Camera-type eye (tissue), 1 donor: ENCODE data around the gene SIGMAR1. TPM values are rescaled to one million over a fixed set of nuclear protein-coding genes. Genes with fewer than 3 reads are reported as not detected.

Experiments used
- total RNA-seq: library from RNA; depleted of rRNA; stranded (reverse); fragments of >200 nt; gene quantifications from one replicate; pipeline ENCODE4 v1.2.3, GENCODE V29; 2014

SIGMAR1 gene
- total RNA-seq, result 45.1 TPM

DNA sequence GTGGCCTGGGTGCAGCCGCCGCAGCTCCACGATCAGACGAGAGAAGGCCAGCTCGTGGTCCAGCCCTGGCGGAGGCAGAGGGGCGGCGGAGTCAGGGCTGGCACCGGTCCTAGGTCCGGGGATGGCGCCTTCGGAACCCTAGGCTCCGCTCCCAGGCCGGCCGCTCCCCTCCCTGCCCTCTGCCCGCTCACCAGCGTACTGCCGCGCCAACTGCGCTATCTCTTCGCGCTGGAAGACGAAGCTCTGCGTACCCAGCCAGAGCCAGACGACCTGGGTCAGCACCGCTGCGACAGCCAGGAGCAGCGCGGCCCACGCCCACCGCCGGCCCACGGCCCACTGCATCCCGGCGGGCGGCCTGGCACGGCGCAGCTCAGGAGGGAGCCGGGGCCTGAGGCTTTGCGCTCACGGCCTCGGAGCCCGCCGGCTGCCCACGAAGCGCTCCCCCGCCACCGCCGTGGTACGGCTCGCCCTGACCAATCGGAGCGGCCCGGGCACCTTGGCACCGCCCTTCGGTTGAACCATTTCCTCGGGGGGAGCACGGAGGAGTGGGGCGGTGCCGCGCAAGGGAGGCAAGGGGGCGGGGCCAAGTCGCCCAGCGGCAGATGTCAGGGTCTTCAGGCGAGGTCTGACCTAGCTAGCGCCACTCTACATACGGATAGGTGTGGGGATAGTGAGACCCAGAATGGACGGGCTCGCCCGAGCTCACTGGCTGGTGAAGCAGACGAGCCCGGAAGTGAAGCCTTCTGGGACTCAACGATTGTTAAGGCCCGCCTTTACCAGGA, at the start of gene SIGMAR1:
Gene SIGMAR1, minus strand, starts transcription at position 432 of the 782 bp plus-strand sequence. Its CDS starts 90 bp downstream, at position 342.

GRCh38 chr9:34662526-34663302, 25.1 kb upstream of the SIGMAR1 start, which contains the start of gene CCL27:
Gene CCL27 (minus strand): TSS chr9:34662657. CDS start chr9:34662633, 24 bp downstream.

GRCh38 chr9:34651876-34652601, 14.5 kb upstream of the SIGMAR1 start, which contains the start of gene IL11RA:
Gene IL11RA (plus strand): TSS chr9:34652185. CDS start chr9:34655218, 3,033 bp downstream.

GRCh38 chr9:34646211-34647083, 8.9 kb upstream of the SIGMAR1 start, which contains the start of gene GALT:
Gene GALT (plus strand): TSS chr9:34646675. CDS start chr9:34646705, 30 bp downstream.

GRCh38 chr9:34628656-34629490, 8.7 kb downstream of the SIGMAR1 start, which contains the start of gene ARID3C:
Gene ARID3C (minus strand): TSS chr9:34629066. CDS start chr9:34628014, 1,052 bp downstream.

GRCh38 chr9:34620061-34620994, 17.3 kb downstream of the SIGMAR1 start, which contains the start of gene DCTN3:
Gene DCTN3 (minus strand): TSS chr9:34620495. CDS start chr9:34620464, 31 bp downstream.

DNA sequence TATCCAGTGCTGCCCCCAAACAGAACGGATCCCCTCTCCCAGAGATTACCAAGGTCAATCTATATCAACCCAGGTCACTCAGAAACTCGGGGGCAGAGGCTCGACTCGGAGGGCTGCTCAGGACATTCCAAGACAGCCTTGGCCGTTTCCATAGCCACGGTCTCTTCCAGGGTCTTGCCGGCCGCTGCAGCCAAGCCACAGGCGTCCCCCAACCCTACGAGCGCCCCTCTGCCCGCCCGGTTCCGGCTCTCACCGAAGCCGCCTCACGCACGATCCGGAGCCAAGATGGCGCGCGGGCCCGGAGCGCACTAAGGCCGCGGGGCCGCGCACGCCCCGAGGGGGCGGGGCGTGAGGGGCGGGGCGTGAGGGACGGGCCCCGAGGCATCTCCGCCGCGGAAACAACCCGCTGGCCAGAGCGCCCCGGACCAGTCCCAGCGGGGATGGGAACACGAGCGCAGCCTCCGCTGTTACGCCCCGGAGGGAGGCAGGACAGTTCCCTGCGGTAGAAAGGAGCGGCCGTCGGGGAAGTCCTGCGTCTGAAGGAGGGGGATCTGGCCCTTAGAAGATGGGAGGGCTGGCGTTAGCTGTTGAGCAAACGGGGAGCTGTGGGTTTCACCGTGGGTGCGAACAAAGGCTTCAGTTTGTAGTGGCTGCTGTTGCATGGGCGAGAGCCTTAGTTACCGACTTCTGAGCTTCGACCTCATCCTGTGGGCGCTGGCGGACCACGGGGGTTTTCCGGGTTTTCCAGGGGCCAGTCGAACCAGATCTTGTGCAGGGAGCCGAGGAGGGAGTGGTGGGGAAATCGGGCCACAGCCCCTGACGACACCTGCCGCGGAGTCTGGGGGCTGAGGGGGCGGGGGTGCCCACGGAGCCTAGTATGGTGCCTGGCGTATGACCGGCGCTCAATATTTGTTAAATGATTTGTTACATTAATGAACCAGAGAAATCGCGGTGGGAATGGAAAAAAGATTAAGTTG, 25.5 kb downstream of the SIGMAR1 start, which contains the start of gene RPP25L:
Gene RPP25L, minus strand, starts transcription at position 287 of the 977 bp plus-strand sequence. CDS start 801 bp downstream, outside the sequence.

GRCh38 chr9:34589636-34590380, 47.8 kb downstream of the SIGMAR1 start, which contains the start of gene CNTFR:
Gene CNTFR (minus strand): TSS chr9:34589724. CDS start chr9:34568981, 20,743 bp downstream.

Other genes starting within 250 kb of the SIGMAR1 start
- 13.4 TPM for gene FAM219A, start 179.2 kb downstream of the SIGMAR1 start, total RNA-seq
- 0.27 TPM for gene DNAI1, start 179.0 kb downstream of the SIGMAR1 start, total RNA-seq
- 3.4 TPM for gene ENHO, start 114.8 kb downstream of the SIGMAR1 start, total RNA-seq
- gene CNTFR, start 48.1 kb downstream of the SIGMAR1 start, total RNA-seq, result 23.9 TPM
- gene RPP25L, start 25.7 kb downstream of the SIGMAR1 start, total RNA-seq, result 13.1 TPM
- gene DCTN3, start 17.3 kb downstream of the SIGMAR1 start, total RNA-seq, result 93.5 TPM
- gene ARID3C, start 8.7 kb downstream of the SIGMAR1 start, total RNA-seq, result not detected
- 60.7 TPM for gene GALT, start 8.9 kb upstream of the SIGMAR1 start, total RNA-seq
- gene IL11RA, start 14.4 kb upstream of the SIGMAR1 start, total RNA-seq, result 84.2 TPM
- not detected for gene CCL27, start 24.9 kb upstream of the SIGMAR1 start, total RNA-seq
- not detected for gene CCL19, start 53.5 kb upstream of the SIGMAR1 start, total RNA-seq
- gene CCL21, start 72.3 kb upstream of the SIGMAR1 start, total RNA-seq, result 16.9 TPM